ENCODE data around the gene YY1AP1.

- no peak for TF ChIP-seq CTCF (conservative IDR thresholded peaks at IDR 0.05)
- no peak for TF ChIP-seq EZH2 (IDR thresholded peaks at IDR 0.05; ENCODE audit: low read depth)
Measured at GRCh38 chr1:155643230-155643629, 45.3 kb downstream of the YY1AP1 start.

Measured in PC-9 (cell line).